SW480 (cell line): ENCODE data around the gene PSMG3.
"Not testable (repeated sequence)": the region's sequence is repeated elsewhere in the genome, so short reads cannot be mapped to it uniquely, and the experiment has no call there.

ENCODE experiments used
- DNase-seq: peaks from one replicate; pipeline ENCODE4 v3.0.0-alpha.2; 2016; ENCODE audit warnings: low spot score

PSMG3 gene

GRCh38 chr7:1533547-1534329 is 36.1 kb downstream of the PSMG3 start:
- DNase-seq, result peak; percentile 86

- DNase-seq, result no peak
Measured at GRCh38 chr7:1533255-1533546, 36.6 kb downstream of the PSMG3 start.

GRCh38 chr7:1532456-1533254 is 37.2 kb downstream of the PSMG3 start:
- DNase-seq, result peak; percentile 93

GRCh38 chr7:1531979-1532455 is 37.8 kb downstream of the PSMG3 start:
- DNase-seq, result peak; percentile 64

- peak; percentile 54 for DNase-seq
Measured at GRCh38 chr7:1531263-1531978, 38.4 kb downstream of the PSMG3 start.

GRCh38 chr7:1530946-1531262 is 38.9 kb downstream of the PSMG3 start:
- DNase-seq, result no peak

- no peak for DNase-seq
Measured at GRCh38 chr7:1529383-1530116, 40.3 kb downstream of the PSMG3 start.

- no peak for DNase-seq
Measured at GRCh38 chr7:1526271-1526754, 43.5 kb downstream of the PSMG3 start.

GRCh38 chr7:1525409-1525808 is 44.4 kb downstream of the PSMG3 start:
- no peak for DNase-seq

GRCh38 chr7:1523844-1524243 is 46.0 kb downstream of the PSMG3 start:
- no peak for DNase-seq

GRCh38 chr7:1523208-1523607 is 46.6 kb downstream of the PSMG3 start:
- no peak for DNase-seq

GRCh38 chr7:1521456-1521855 is 48.4 kb downstream of the PSMG3 start:
- DNase-seq, result no peak

- peak; percentile 97 for DNase-seq
Measured at GRCh38 chr7:1520539-1521234, 49.1 kb downstream of the PSMG3 start.

GRCh38 chr7:1519322-1519922 is 50.4 kb downstream of the PSMG3 start:
- not testable (repeated sequence) for DNase-seq
